Activated T-helper 1 cell treated with anti-CD3 and anti-CD28 coated beads, Interleukin-12 subunit alpha, Interleukin-12 subunit beta, Interleukin-2, Interleukin-4 antibody, amounts not matched to agents 30 ng/mL and 10 ng/mL and 1 ng/mL, durations not matched to agents 14 hours and 24 hours and 36 hours (primary cell): Measurements from ENCODE around the gene KRTCAP2. TPM values are rescaled to one million over a fixed set of nuclear protein-coding genes. Genes with fewer than 3 reads are reported as not detected.
A peak's percentile ranks its signal among the peaks of the same experiment; 100 is the strongest.
"Not testable (repeated sequence)": the region's sequence is repeated elsewhere in the genome, so short reads cannot be mapped to it uniquely, and the experiment has no call there.

Source experiments
- DNase-seq: peaks from one replicate; pipeline ENCODE4 v3.0.0; 2021; ENCODE audit warnings: low spot score
- H3K27ac Mint-ChIP-seq: one replicate; pipeline ENCODE4 v1.8.0; 2021; ENCODE audit warnings: mild to moderate bottlenecking, mixed read lengths
- H3K27me3 Mint-ChIP-seq: one replicate; pipeline ENCODE4 v1.8.0; 2022; ENCODE audit warnings: mild to moderate bottlenecking, moderate library complexity, mixed read lengths; ENCODE audit not compliant: insufficient read depth
- H3K36me3 Mint-ChIP-seq: one replicate; pipeline ENCODE4 v1.8.0; 2021; ENCODE audit warnings: low read depth, mixed read lengths
- H3K4me1 Mint-ChIP-seq: one replicate; pipeline ENCODE4 v1.8.0; 2021; ENCODE audit warnings: low read depth, mixed read lengths
- H3K4me3 Mint-ChIP-seq: one replicate; pipeline ENCODE4 v1.8.0; 2021; ENCODE audit warnings: mild to moderate bottlenecking, moderate library complexity, mixed read lengths
- H3K9me3 Mint-ChIP-seq: one replicate; pipeline ENCODE4 v1.8.0; 2021; ENCODE audit warnings: mixed read lengths
- intact Hi-C: fragments of 100-400 bp; cut with micrococcal nuclease; formaldehyde crosslinking; loops from one replicate; pipeline ENCODE4 v1.15.1; 2024
- total RNA-seq: library from RNA; stranded (reverse); gene quantifications from 2 replicates; pipeline ENCODE4 v1.2.3, GENCODE V29; 2022

Gene KRTCAP2
- total RNA-seq, 1 donor from 2014 or later = 230 TPM

DNA sequence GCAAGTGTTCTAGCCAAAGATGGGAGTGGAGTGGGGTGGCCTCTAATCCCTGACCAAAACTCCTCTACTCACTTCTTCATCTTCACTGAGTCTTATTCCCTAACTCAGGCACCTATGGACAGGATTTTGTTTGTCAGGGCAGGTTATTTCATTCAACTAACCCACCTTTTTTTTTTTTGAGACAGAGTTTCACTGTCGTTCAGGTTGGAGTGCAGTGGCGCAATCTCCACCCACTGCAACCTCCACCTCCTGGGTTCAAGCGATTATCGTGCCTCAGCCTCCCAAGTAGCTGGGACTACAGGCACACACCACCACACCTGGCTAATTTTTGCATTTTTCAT, 5.0 kb downstream of the KRTCAP2 start:
- H3K27me3 Mint-ChIP-seq, H3K4me3 Mint-ChIP-seq, H3K9me3 Mint-ChIP-seq, H3K27ac Mint-ChIP-seq, DNase-seq: not testable (repeated sequence)
- peaks cover 28% of the 10 kb centered on the region for H3K4me1 Mint-ChIP-seq
- peaks cover 17% of the 10 kb centered on the region for H3K36me3 Mint-ChIP-seq
- intact Hi-C loops = loop anchor here (1.0 to 5.0 kb wide), 2 partner anchors 41 to 82 kb away; partner anchors contain the start of gene EFNA1

DNA sequence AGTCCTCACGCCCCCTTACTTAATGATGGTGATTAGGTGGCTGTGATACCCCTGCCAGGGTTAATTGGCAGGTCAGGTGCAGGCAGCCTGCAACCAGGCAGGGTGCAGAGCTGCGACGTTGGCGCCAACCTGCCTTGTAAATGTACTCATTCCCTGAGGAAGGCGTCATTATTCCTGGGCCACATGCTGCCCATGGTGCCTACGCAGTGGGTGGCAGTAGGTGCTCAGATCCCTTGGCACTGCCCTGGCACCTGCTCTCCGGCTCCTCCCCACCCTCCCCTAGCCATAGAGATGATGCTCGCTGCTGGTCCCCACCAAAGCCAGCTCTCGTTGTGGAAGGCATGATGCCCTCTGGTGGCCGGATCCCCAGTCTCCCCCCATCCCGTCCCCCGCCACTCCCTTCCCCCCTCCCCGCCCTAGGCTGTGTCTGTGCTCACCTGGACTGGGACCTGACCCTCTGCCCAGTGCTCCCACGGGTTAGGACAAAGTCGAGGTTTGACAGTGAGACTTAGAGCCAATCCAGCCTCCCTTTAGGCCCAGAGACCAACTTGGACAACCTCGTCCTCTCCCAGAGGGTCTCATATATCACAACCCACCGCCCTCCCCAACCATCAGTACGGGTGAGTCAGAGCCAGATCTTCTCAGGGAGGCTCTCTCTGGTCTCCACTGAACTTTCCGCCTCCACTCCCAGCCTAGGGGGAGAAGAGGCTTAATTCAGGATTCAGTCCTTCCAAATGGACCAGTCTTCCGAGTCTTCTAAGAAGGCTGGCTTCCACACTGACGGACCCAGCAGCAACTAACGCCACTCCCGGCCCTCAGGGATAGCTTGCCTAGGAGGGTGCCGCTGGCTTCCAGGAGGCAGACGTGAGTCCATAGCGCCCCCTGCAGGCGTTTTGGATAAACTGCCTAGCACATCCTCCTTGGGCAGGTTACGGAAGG, 5.7 kb downstream of the KRTCAP2 start:
- intact Hi-C loops = loop anchor here (1.0 to 5.0 kb wide), 3 partner anchors 40 to 81 kb away; partner anchors contain the start of gene EFNA1
- peak overlapping the region; percentile 61 for H3K27ac Mint-ChIP-seq
- peak overlapping the region; percentile 53 for H3K4me3 Mint-ChIP-seq
- H3K9me3 Mint-ChIP-seq = no peaks in the 10 kb centered on the region
- peak; percentile 77 for DNase-seq
- H3K27me3 Mint-ChIP-seq = peaks cover 8% of the 10 kb centered on the region
- H3K4me1 Mint-ChIP-seq = peaks cover 25% of the 10 kb centered on the region
- peaks cover 16% of the 10 kb centered on the region for H3K36me3 Mint-ChIP-seq

DNA sequence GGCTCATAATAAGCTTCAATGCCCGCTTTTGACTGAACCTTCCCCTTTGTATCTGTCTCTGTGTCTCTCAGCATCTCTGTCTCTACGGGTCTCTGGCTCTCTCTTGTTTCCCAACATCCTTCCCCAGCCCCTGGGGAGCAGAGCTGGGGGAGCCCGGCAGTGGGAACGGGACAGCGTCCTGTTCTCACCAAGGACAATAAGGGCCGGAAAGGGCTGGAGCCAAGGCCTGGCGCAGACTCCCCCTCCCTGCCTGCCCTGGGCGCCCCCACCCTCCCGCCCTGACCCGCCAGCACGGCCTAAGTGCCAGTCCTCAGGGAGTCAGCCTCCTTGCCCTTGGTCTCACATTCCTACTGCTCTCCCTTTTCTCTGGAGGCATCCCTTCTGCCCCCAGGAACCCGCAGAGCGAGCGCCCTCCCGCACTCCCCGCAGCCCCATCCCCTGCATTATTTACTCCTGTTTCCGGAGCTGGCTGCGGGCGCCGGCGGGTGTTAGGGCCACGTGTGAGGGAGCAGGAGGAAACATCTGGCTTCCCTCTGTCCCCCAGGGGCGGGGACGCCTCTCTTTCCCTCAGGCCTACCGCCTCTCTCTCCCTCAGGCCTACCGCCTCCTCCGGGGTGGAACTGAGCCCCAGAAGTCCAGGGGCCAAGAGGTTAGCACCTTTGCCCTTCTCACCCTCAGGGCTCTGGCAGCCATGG, 6.5 kb downstream of the KRTCAP2 start:
- H3K4me3 Mint-ChIP-seq = no peak overlapping the region
- H3K36me3 Mint-ChIP-seq = peaks cover 14% of the 10 kb centered on the region
- H3K9me3 Mint-ChIP-seq = no peaks in the 10 kb centered on the region
- no peak overlapping the region for H3K27ac Mint-ChIP-seq
- intact Hi-C loops = loop anchor here (1.0 to 5.0 kb wide), 2 partner anchors 39 to 75 kb away; partner anchors contain the start of gene EFNA1
- no peak for DNase-seq
- peaks cover 18% of the 10 kb centered on the region for H3K4me1 Mint-ChIP-seq
- peaks cover 8% of the 10 kb centered on the region for H3K27me3 Mint-ChIP-seq

DNA sequence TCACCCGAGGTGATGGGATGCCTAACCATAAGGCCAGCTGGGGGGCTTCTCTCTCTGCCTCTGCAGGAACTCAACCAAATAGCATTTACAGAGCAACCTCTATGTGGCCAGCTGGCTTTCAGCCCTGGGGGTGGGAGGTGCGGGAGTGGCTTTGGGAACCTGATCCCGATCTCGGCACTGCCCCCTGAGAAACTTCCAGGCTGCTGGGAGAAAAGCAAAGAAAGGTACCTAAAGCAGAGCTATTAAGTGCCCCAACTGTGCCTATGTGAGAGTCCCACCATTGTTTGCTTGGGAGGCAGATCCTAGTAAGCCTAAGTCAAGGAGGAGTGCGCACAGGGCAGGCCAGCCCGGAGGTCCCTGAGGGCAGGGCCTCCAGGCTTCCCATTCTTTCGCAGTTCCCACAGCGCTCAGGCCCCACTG, 7.0 kb downstream of the KRTCAP2 start:
- H3K4me1 Mint-ChIP-seq = peaks cover 18% of the 10 kb centered on the region
- no peak overlapping the region for H3K27ac Mint-ChIP-seq
- DNase-seq = no peak
- no peaks in the 10 kb centered on the region for H3K9me3 Mint-ChIP-seq
- H3K4me3 Mint-ChIP-seq = no peak overlapping the region
- intact Hi-C loops = loop anchor here (5.0 kb wide), 1 partner anchor 39 kb away; the partner anchor contains the start of gene EFNA1
- peaks cover 8% of the 10 kb centered on the region for H3K27me3 Mint-ChIP-seq
- peaks cover 11% of the 10 kb centered on the region for H3K36me3 Mint-ChIP-seq

DNA sequence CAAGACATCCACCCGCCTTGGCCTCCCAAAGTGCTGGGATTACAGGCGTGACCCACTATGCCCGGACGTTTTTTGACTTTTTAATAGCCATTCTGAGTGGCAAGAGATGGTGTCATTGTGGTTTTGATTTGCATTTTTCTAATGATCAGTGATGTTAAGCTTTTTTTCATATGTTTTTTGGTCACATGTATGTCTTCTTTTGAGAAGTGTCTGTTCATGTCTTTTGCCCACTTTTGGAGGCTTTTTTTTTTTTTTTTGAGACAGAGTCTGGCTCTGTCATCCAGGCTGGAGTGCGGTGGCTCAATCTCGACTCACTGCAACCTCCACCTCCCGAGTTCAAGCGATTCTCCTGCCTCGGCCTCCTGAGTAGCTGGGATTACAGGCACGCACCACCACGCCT, 8.5 kb downstream of the KRTCAP2 start:
- H3K9me3 Mint-ChIP-seq, DNase-seq, H3K4me3 Mint-ChIP-seq, H3K27me3 Mint-ChIP-seq, H3K36me3 Mint-ChIP-seq, H3K27ac Mint-ChIP-seq: not testable (repeated sequence)
- intact Hi-C loops = loop anchor here (5.0 kb wide), 1 partner anchor 37 kb away; the partner anchor contains the start of gene EFNA1
- peaks cover 14% of the 10 kb centered on the region for H3K4me1 Mint-ChIP-seq

DNA sequence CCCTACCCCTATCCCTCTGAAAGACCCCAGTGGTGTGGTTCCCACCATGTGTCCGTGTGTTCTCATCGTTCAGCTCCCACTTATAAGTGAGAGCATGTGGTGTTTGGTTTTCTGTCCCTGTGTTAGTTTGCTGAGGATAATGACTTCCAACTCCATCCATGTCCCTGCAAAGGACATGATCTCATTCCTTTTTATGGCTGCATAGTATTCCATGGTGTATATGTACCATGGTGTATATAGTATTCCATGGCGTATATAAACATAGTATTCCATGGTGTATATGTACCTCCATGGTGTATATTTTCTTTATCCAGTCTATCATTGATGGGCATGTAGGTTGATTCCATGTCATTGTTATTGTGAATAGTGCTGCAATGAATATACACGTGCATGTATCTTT, 9.3 kb downstream of the KRTCAP2 start:
- DNase-seq, H3K4me3 Mint-ChIP-seq, H3K9me3 Mint-ChIP-seq, H3K27me3 Mint-ChIP-seq, H3K27ac Mint-ChIP-seq, H3K36me3 Mint-ChIP-seq, intact Hi-C loops: not testable (repeated sequence)
- H3K4me1 Mint-ChIP-seq = peaks cover 14% of the 10 kb centered on the region

DNA sequence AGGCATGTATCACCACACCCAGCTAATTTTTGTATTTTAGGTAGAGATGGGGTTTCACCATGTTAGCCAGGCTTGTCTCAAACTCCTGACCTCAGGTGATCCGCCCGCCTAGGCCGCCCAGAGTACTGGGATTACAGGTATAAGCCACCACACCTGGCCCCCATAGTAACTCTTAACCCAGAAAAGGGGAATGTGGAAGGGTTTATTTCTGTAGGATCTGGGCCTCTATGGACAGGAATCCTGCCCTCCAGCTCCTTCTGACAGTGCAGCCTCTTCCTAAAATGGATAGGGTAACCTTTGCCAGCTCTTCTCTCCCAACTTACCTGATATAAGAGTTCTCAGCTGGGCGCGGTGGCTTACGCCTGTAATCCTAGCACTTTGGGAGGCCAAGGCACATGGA, 10.5 kb downstream of the KRTCAP2 start:
- intact Hi-C loops, H3K27me3 Mint-ChIP-seq, H3K27ac Mint-ChIP-seq, H3K36me3 Mint-ChIP-seq, H3K4me1 Mint-ChIP-seq, H3K9me3 Mint-ChIP-seq, DNase-seq, H3K4me3 Mint-ChIP-seq: not testable (repeated sequence)

DNA sequence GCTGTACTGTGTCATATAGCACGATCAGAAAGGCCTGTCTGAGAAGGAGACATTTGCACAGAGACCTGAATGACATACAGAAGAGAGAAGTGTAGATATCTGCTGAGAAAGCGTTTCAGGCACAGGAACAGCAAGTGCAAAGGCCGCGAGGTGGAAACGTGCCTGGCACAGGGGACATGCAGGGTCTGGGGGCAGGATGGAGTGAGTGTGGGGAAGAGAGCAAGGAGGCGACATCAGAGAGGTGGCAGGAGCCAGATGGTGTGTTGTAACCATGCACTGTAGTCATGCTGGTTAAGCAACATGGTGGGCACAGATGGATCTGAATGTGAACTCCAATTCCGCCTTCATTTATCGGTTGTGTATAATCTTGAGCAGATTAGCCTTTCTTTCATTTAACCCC, 13.0 kb downstream of the KRTCAP2 start:
- no peaks in the 10 kb centered on the region for H3K4me1 Mint-ChIP-seq
- H3K4me3 Mint-ChIP-seq = no peak overlapping the region
- no peaks in the 10 kb centered on the region for H3K9me3 Mint-ChIP-seq
- H3K27me3 Mint-ChIP-seq = peaks cover 11% of the 10 kb centered on the region
- no peak for DNase-seq
- no peak overlapping the region for H3K27ac Mint-ChIP-seq
- intact Hi-C loops = no loop called here
- H3K36me3 Mint-ChIP-seq = no peaks in the 10 kb centered on the region

DNA sequence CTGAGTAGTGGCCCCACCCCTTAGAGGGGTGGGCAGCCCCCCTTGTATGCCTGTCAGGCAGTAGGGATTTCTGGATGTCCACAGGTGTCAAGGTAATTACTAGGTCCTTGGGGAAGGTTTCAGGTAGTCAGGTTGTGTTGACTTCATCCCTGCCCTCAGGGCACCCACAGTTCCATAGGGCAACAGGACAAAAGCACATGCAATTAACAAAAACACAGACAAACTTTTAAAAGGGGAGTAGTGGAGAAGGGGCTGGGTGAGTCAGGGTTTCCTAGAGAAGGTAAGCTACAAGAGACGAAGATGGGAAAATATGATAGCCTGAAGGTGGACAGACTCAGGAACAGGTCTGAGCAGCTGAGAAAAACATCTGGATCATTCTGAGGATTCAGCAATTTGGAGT, 14.1 kb downstream of the KRTCAP2 start:
- no peaks in the 10 kb centered on the region for H3K36me3 Mint-ChIP-seq
- no peak for DNase-seq
- no peaks in the 10 kb centered on the region for H3K9me3 Mint-ChIP-seq
- H3K4me1 Mint-ChIP-seq = no peaks in the 10 kb centered on the region
- H3K27me3 Mint-ChIP-seq = peaks cover 16% of the 10 kb centered on the region
- H3K27ac Mint-ChIP-seq = no peak overlapping the region
- H3K4me3 Mint-ChIP-seq = no peak overlapping the region
- intact Hi-C loops = no loop called here

DNA sequence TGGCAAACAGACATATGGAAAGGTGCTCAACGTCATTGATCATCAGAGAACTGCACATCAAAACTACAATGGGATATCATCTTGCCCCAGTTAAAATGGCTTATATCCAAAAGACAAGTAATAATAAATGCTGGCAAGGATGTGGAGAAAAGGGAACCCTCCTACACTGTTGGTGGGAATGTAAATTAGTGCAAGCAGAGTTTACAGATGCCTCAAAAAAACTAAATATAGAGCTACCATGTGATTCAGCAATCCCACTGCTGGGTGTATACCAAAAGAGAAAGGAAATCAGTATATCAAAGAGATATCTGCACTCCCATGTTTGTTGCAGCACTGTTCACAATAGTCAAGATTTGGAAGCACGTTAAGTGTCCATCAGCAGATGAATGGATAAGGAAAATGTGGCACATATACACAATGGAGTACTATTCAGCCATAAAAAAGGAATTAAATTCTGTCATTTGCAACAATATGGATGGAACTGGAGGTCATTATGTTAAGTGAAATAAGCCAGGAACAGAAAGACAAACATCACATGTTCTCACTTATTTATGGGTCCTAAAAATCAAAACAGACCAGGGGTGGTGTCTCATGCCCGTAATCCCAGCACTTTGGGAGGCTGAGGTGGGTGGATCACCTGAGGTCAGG, 17.0 kb downstream of the KRTCAP2 start:
- H3K27me3 Mint-ChIP-seq = peaks cover 19% of the 10 kb centered on the region
- intact Hi-C loops, DNase-seq: not testable (repeated sequence)

DNA sequence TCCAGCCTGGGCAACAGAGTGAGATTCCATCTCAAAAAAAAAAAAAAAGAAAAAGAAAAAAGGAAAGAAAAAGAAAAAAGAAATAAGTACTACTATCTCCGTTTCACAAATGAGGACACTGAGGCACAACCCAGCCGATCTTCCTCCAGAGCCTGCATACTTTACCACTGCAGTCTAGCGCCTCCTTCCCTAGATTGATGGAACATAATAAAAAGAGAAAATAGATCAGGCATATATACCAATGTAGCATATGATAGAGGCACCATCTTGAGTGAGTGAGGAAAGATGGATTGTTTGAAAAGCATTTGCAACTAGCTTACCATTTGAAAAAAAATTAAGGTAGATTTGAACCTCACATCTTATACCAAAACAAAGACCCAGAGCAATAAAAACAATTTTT, 27.6 kb downstream of the KRTCAP2 start:
- H3K9me3 Mint-ChIP-seq = no peaks in the 10 kb centered on the region
- no peak overlapping the region for H3K27ac Mint-ChIP-seq
- no peak overlapping the region for H3K4me3 Mint-ChIP-seq
- H3K36me3 Mint-ChIP-seq = no peaks in the 10 kb centered on the region
- intact Hi-C loops = no loop called here
- peaks cover 10% of the 10 kb centered on the region for H3K4me1 Mint-ChIP-seq
- H3K27me3 Mint-ChIP-seq = peaks cover 10% of the 10 kb centered on the region
- DNase-seq = no peak

More for the DNA sequence above, 17.0 kb downstream of the KRTCAP2 start:
- H3K4me1 Mint-ChIP-seq, H3K9me3 Mint-ChIP-seq, H3K36me3 Mint-ChIP-seq, H3K4me3 Mint-ChIP-seq, H3K27ac Mint-ChIP-seq: not testable (repeated sequence)

DNA sequence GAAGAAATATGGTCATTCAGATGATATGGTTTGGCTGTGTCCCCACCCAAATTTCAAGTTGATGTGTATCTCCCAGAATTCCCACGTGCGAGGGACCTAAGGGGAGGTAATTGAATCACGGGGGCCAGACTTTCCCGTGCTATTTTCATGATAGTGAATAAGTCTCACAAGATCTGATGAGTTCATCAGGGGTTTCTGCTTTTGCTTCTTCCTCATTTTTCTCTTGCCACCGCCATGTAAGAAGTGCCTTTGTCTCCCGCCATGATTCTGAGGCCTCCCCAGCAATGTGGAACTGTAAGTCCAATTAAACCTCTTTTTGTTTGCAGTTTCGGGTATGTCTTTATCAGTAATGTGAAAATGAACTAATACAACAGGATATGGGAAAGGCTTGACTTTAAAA, 31.4 kb downstream of the KRTCAP2 start:
- peaks cover 26% of the 10 kb centered on the region for H3K4me1 Mint-ChIP-seq
- DNase-seq = no peak
- intact Hi-C loops = loop anchor here (2.0 to 5.0 kb wide), 3 partner anchors 51 to 181 kb away; partner anchors contain the start of gene RUSC1
- peaks cover 8% of the 10 kb centered on the region for H3K27me3 Mint-ChIP-seq
- H3K4me3 Mint-ChIP-seq = no peak overlapping the region
- no peaks in the 10 kb centered on the region for H3K9me3 Mint-ChIP-seq
- H3K27ac Mint-ChIP-seq = no peak overlapping the region
- peaks cover 23% of the 10 kb centered on the region for H3K36me3 Mint-ChIP-seq
